Smooth muscle cell (in vitro differentiated cells): ENCODE results near the gene RPTOR. TPM values are rescaled to one million over a fixed set of nuclear protein-coding genes. Genes with fewer than 3 reads are reported as not detected.

ENCODE experiments used
- DNase-seq: peaks from one replicate; lab custom pipeline; 2025; ENCODE audit not compliant: unreplicated experiment; lab: John Stamatoyannopoulos, UW
- H2AFZ ChIP-seq: fragments of 200-600 bp; sonication (generic); 2 replicates; pipeline ENCODE4 v1.6.0; 2016; ENCODE audit warnings: antibody characterized with exemption, low read depth, mild to moderate bottlenecking
- H3F3A ChIP-seq: fragments of 200-600 bp; sonication (generic); 2 replicates; pipeline ENCODE4 v1.6.0; 2017; ENCODE audit warnings: antibody characterized with exemption, low read depth
- H3K27ac ChIP-seq: fragments of 200-600 bp; sonication (generic); 2 replicates; pipeline ENCODE4 v1.5.1; 2016; ENCODE audit warnings: low read depth, mild to moderate bottlenecking
- H3K27me3 ChIP-seq: fragments of 200-600 bp; sonication (generic); 2 replicates; pipeline ENCODE4 v1.6.1; 2016; ENCODE audit warnings: low read depth, mild to moderate bottlenecking
- H3K36me3 ChIP-seq: fragments of 200-600 bp; sonication (generic); 2 replicates; pipeline ENCODE4 v1.5.1; 2016; ENCODE audit warnings: low read depth
- H3K4me1 ChIP-seq: fragments of 200-600 bp; sonication (generic); 2 replicates; pipeline ENCODE4 v1.5.1; 2016; ENCODE audit warnings: low read depth
- H3K4me2 ChIP-seq: fragments of 200-600 bp; sonication (generic); 2 replicates; pipeline ENCODE4 v1.6.0; 2016; ENCODE audit warnings: mild to moderate bottlenecking
- H3K4me3 ChIP-seq: fragments of 200-600 bp; sonication (generic); 2 replicates; pipeline ENCODE4 v1.5.1; 2016; ENCODE audit warnings: mild to moderate bottlenecking
- H3K79me2 ChIP-seq: fragments of 200-600 bp; sonication (generic); 2 replicates; pipeline ENCODE4 v1.6.0; 2016; ENCODE audit warnings: low read depth, mild to moderate bottlenecking
- H3K9ac ChIP-seq: fragments of 200-600 bp; sonication (generic); 2 replicates; pipeline ENCODE4 v1.6.0; 2016; ENCODE audit warnings: low read depth
- H3K9me3 ChIP-seq: fragments of 200-600 bp; sonication (generic); replicated peaks from 2 replicates; pipeline ENCODE4 v1.5.1; 2016; ENCODE audit warnings: low read depth
- H4K20me1 ChIP-seq: fragments of 200-600 bp; sonication (generic); 2 replicates; pipeline ENCODE4 v1.6.0; 2016; ENCODE audit warnings: low read depth
- CTCF ChIP-seq: fragments of 200-600 bp; sonication (generic); IDR thresholded peaks from 2 replicates; pipeline ENCODE4 v1.5.1; 2017; ENCODE audit warnings: borderline replicate concordance, mild to moderate bottlenecking, antibody characterized with exemption; ENCODE audit not compliant: insufficient read depth, poor library complexity, severe bottlenecking
- WGBS: methylation state at CpG from one replicate; pipeline ENCODE4 v1.1.7; 2016; ENCODE audit warnings: low lambda C conversion rate; 5-methylcytosine and 5-hydroxymethylcytosine counted together
- polyA plus RNA-seq: library from polyadenylated mRNA; unstranded; fragments of >200 nt; fragmentation: Nextera tagmentation; extraction: Ambion mirVana; gene quantifications from 2 replicates; pipeline ENCODE4 v1.2.1, GENCODE V29; 2016
- small RNA-seq: library from RNA; depleted of rRNA; stranded (forward); fragments of <200 nt; gene quantifications from one replicate; pipeline ENCODE3, GENCODE V24; 2014
- total RNA-seq: library from RNA; depleted of rRNA; stranded (reverse); fragments of >200 nt; gene quantifications from 2 replicates; pipeline ENCODE4 v1.2.3, GENCODE V29; 2014

RPTOR gene
- total and polyA plus RNA-seq, 2 experiments from 2014 or later: 10.6 to 12.2 TPM

GRCh38 chr17:81015136-81015535 is 470.5 kb downstream of the RPTOR start:
- H3K79me2 ChIP-seq: no peaks in the 10 kb centered on the region
- H3K9ac ChIP-seq: no peak overlapping the region
- H3K4me3 ChIP-seq: no peak overlapping the region
- no peak overlapping the region for H2AFZ ChIP-seq
- DNase-seq: no peak
- H3K4me1 ChIP-seq: peaks cover 13% of the 10 kb centered on the region
- no peak overlapping the region for H3K27ac ChIP-seq
- no peak for TF ChIP-seq CTCF
- WGBS: 94% methylated on average over 1 of the region's 1 CpG
- H3F3A ChIP-seq: peaks cover 10% of the 10 kb centered on the region
- H3K9me3 ChIP-seq: peaks cover 3% of the 10 kb centered on the region
- H3K27me3 ChIP-seq: no peaks in the 10 kb centered on the region
- no peaks in the 10 kb centered on the region for H3K36me3 ChIP-seq
- no peak overlapping the region for H3K4me2 ChIP-seq
- no peaks in the 10 kb centered on the region for H4K20me1 ChIP-seq

Small RNAs within 50 kb of the gene (small RNA-seq; reads per million reads assigned to genes)
- not detected for gene AC120024.2
- gene AC120024.3: not detected

Other genes starting within 250 kb of the RPTOR start
- 22.2 and 31.6 TPM in 2 replicates for gene ENDOV, start 129.7 kb upstream of the RPTOR start, total RNA-seq
- 59.7 and 61.7 TPM in 2 replicates for gene ENDOV, start 129.7 kb upstream of the RPTOR start, polyA plus RNA-seq
- gene NPTX1, start 68.2 kb upstream of the RPTOR start, total RNA-seq: 1.8 and 3.9 TPM in 2 replicates
- gene NPTX1, start 68.2 kb upstream of the RPTOR start, polyA plus RNA-seq: 5.9 and 7.6 TPM in 2 replicates